BE2C (cell line): ENCODE results near the gene SPATA2.
A peak's percentile ranks its signal among the peaks of the same experiment; 100 is the strongest.

Experiments used
- DNase-seq: peaks from one replicate; pipeline ENCODE4 v3.0.0-alpha.2; 2020
- H3K27me3 ChIP-seq: fragments of 250-450 bp; sonication (Bioruptor Pico); 2 replicates; pipeline ENCODE4 v1.5.1; 2020; ENCODE audit warnings: mild to moderate bottlenecking
- H3K36me3 ChIP-seq: fragments of 250-450 bp; sonication (Bioruptor Pico); 2 replicates; pipeline ENCODE4 v1.5.1; 2020; ENCODE audit warnings: mild to moderate bottlenecking
- H3K4me1 ChIP-seq: fragments of 250-450 bp; sonication (Bioruptor Pico); 2 replicates; pipeline ENCODE4 v1.5.1; 2020
- H3K4me3 ChIP-seq: 2 replicates; pipeline ENCODE4 v1.5.1; 2011; ENCODE audit warnings: low read depth, low read length
- H3K9me3 ChIP-seq: fragments of 250-450 bp; sonication (Bioruptor Pico); 2 replicates; pipeline ENCODE4 v1.5.1; 2020
- CTCF ChIP-seq: IDR thresholded peaks from 2 replicates; pipeline ENCODE4 v1.5.1; 2012; ENCODE audit warnings: mild to moderate bottlenecking, low read depth, low read length

SPATA2 gene

GRCh38 chr20:49913399-49914047 lies 1.8 kb downstream of the SPATA2 start:
- no peaks in the 10 kb centered on the region for H3K27me3 ChIP-seq
- H3K4me1 ChIP-seq: peaks cover 5% of the 10 kb centered on the region; the same call in 1 of the 2 replicates
- peaks cover 14% of the 10 kb centered on the region for H3K36me3 ChIP-seq
- DNase-seq: no peak
- no peaks in the 10 kb centered on the region for H3K9me3 ChIP-seq
- TF ChIP-seq CTCF: no peak
- H3K4me3 ChIP-seq: no peak overlapping the region

GRCh38 chr20:49910340-49910706 lies 5.0 kb downstream of the SPATA2 start:
- no peak for TF ChIP-seq CTCF
- no peak overlapping the region for H3K4me3 ChIP-seq
- H3K36me3 ChIP-seq: peaks cover 41% of the 10 kb centered on the region
- no peak for DNase-seq
- no peaks in the 10 kb centered on the region for H3K9me3 ChIP-seq
- no peaks in the 10 kb centered on the region for H3K27me3 ChIP-seq
- peaks cover 2% of the 10 kb centered on the region; the same call in 1 of the 2 replicates for H3K4me1 ChIP-seq

- H3K27me3 ChIP-seq: no peaks in the 10 kb centered on the region
- peaks cover 44% of the 10 kb centered on the region for H3K36me3 ChIP-seq
- H3K4me1 ChIP-seq: peaks cover 2% of the 10 kb centered on the region; the same call in 1 of the 2 replicates
- no peaks in the 10 kb centered on the region for H3K9me3 ChIP-seq
- H3K4me3 ChIP-seq: no peak overlapping the region
- DNase-seq: peak; percentile 50
- peak; percentile 57 for TF ChIP-seq CTCF
These were observed 5.6 kb downstream of the SPATA2 start for GRCh38 chr20:49909499-49910339.

GRCh38 chr20:49908258-49908565 lies 7.1 kb downstream of the SPATA2 start:
- H3K9me3 ChIP-seq: no peaks in the 10 kb centered on the region
- H3K27me3 ChIP-seq: no peaks in the 10 kb centered on the region
- no peaks in the 10 kb centered on the region; the same call in 1 of the 2 replicates for H3K4me1 ChIP-seq
- peaks cover 54% of the 10 kb centered on the region for H3K36me3 ChIP-seq
- DNase-seq: no peak
- no peak for TF ChIP-seq CTCF
- H3K4me3 ChIP-seq: no peak overlapping the region

GRCh38 chr20:49907405-49908257 lies 7.7 kb downstream of the SPATA2 start:
- no peak for DNase-seq
- H3K36me3 ChIP-seq: peaks cover 54% of the 10 kb centered on the region
- H3K4me1 ChIP-seq: no peaks in the 10 kb centered on the region; the same call in 1 of the 2 replicates
- TF ChIP-seq CTCF: no peak
- no peak overlapping the region for H3K4me3 ChIP-seq
- no peaks in the 10 kb centered on the region for H3K27me3 ChIP-seq
- H3K9me3 ChIP-seq: no peaks in the 10 kb centered on the region
